ENCODE measurements around the gene CELF5. TPM values are rescaled to one million over a fixed set of nuclear protein-coding genes. Genes with fewer than 3 reads are reported as not detected.

The CELF5 gene
- total and polyA plus RNA-seq, 2 experiments from 2014 or later = 5.6 to 10.6 TPM

GRCh38 chr19:3342246-3342645 lies 117.8 kb downstream of the CELF5 start:
- H3K27me3 Mint-ChIP-seq (ENCODE audit: insufficient read depth, low read depth, poor library complexity) = peaks cover 11% of the 10 kb centered on the region
- TF ChIP-seq JUNB (IDR thresholded peaks at IDR 0.05; ENCODE audit: unreplicated experiment) (no peak), REST (IDR thresholded peaks at IDR 0.05; ENCODE audit: unreplicated experiment) (no peak), EZH2phosphoT487 (IDR thresholded peaks at IDR 0.05; ENCODE audit: unreplicated experiment) (no peak), CTCF (conservative IDR thresholded peaks at IDR 0.05; ENCODE audit: low read depth in 2 of 2) (no peak), STAT1 (IDR thresholded peaks at IDR 0.05; ENCODE audit: unreplicated experiment) (no peak), CREB1 (CRISPR knock-in tag; IDR thresholded peaks at IDR 0.05; ENCODE audit: low read depth) (no peak), POLR2AphosphoS5 (IDR thresholded peaks at IDR 0.05; ENCODE audit: low read depth) (no peak), ETS1 (IDR thresholded peaks at IDR 0.05) (no peak), ZNF331 (CRISPR knock-in tag; IDR thresholded peaks at IDR 0.05; ENCODE audit: low read depth) (no peak), ZNF462 (CRISPR knock-in tag; IDR thresholded peaks at IDR 0.05) (no peak), ZNF114 (CRISPR knock-in tag; IDR thresholded peaks at IDR 0.05) (no peak), NANOG (IDR thresholded peaks at IDR 0.05; ENCODE audit: borderline replicate concordance) (no peak), EZH2 (IDR thresholded peaks at IDR 0.05; ENCODE audit: low read depth, unreplicated experiment) (no peak)
- no peak for DNase-seq (ENCODE audit: low spot score)
- H3K36me3 ChIP-seq (ENCODE audit: insufficient read depth) = no peaks in the 10 kb centered on the region
- no peaks in the 10 kb centered on the region for H4K20me1 ChIP-seq (replicated peaks; ENCODE audit: insufficient read depth)
- H3K27ac Mint-ChIP-seq = no peak overlapping the region
- H3K27ac ChIP-seq (ENCODE audit: low read depth) = no peak overlapping the region
- H3K4me1 Mint-ChIP-seq = no peaks in the 10 kb centered on the region
- H3K4me3 ChIP-seq = no peak overlapping the region
- H3K27me3 ChIP-seq (ENCODE audit: insufficient read depth) = no peaks in the 10 kb centered on the region
- ATAC-seq = no peak
- H2AFZ ChIP-seq = no peak overlapping the region
- no peaks in the 10 kb centered on the region for H3K9me2 ChIP-seq (ENCODE audit: insufficient read depth)
- no peaks in the 10 kb centered on the region for H3K9me3 Mint-ChIP-seq
- H3F3A ChIP-seq (replicated peaks; ENCODE audit: low read depth) = no peaks in the 10 kb centered on the region
- no peaks in the 10 kb centered on the region for H3K36me3 Mint-ChIP-seq (ENCODE audit: low read depth)
- H3K79me2 ChIP-seq (replicated peaks; ENCODE audit: insufficient read depth) = no peaks in the 10 kb centered on the region
- H3K4me1 ChIP-seq (ENCODE audit: insufficient read depth) = no peaks in the 10 kb centered on the region
- H3K4me3 Mint-ChIP-seq = no peak overlapping the region
- H3K4me2 ChIP-seq = no peak overlapping the region

Measured in GM23338 (cell line).